ENCODE results near the gene DCDC2C.

The DCDC2C gene

DNA sequence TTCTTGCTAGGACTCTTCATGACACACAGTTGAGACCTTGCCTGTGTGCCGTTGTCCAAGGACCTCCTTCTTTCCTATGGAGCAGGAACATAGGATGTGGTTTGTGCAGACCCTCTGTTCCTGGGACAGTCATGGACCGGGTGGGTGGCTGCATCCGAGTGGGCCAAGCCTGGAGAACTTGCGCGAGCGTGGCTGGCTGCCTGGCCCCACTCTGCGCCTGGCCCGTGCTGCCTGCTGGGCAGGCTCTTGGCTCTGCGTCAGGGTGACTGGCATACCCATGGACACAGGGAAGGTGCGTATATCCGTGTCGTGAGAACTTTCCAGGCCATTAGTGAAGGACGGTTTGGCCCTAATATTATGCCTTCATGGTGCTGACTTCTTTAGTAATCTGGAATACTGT is 68.2 kb downstream of the DCDC2C start:
- Mint-ChIP-seq H3K9me3 (peaks cover 3% of the 10 kb centered on the region), H3K36me3 (ENCODE audit: low read depth) (no peaks in the 10 kb centered on the region), H3K4me3 (no peak overlapping the region), H3K27me3 (ENCODE audit: low read depth) (peaks cover under 1% of the 10 kb centered on the region), H3K4me1 (ENCODE audit: low read depth) (no peaks in the 10 kb centered on the region), H3K27ac (no peak overlapping the region)
- no peak for DNase-seq (ENCODE audit: low spot score)

DNA sequence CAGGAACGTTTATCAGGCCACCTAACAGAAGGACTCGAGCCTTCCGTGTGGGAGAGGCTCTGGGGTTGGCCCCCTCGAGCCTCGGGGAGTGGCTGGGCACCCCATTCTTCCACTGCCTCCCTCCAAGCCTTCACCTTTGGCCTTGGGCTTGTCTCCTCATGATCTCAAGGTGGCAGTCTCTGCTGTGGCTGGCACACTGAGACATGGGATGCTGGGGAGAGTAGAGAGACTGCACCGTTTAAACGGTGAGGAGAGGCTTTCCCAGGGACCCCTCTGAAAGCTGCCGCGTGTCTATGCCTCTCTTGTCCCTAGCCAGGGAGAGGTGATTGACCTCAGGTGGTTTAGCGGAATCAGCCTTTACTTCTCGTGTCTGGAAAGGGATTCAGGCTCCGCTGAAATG is 71.0 kb downstream of the DCDC2C start:
- H3K27me3 Mint-ChIP-seq (ENCODE audit: low read depth) = peaks cover 14% of the 10 kb centered on the region
- peaks cover 2% of the 10 kb centered on the region for H3K4me1 Mint-ChIP-seq (ENCODE audit: low read depth)
- no peaks in the 10 kb centered on the region for H3K36me3 Mint-ChIP-seq (ENCODE audit: low read depth)
- H3K9me3 Mint-ChIP-seq = peaks cover 3% of the 10 kb centered on the region
- H3K4me3 Mint-ChIP-seq = no peak overlapping the region
- H3K27ac Mint-ChIP-seq = no peak overlapping the region
- DNase-seq (ENCODE audit: low spot score) = no peak

DNA sequence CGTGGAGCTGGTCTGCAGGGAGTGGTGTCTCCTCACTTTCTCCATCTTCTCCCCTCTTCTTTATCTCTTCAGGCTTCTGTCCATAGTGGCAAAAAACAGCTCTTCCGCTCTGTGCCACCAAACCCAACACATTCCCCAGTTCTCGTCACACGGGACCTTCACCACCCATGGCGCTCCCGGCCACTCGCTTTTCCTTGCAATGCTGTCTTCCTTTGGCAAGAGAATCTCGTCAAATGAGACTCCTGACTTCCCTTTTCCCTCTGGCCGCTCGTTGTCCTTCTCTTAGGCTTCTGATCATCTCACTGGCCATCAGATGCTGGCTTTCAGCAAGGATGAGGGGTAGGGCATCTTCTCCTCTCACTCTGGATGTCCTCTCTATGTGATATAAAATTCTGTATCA is 72.9 kb downstream of the DCDC2C start:
- peaks cover 14% of the 10 kb centered on the region for H3K27me3 Mint-ChIP-seq (ENCODE audit: low read depth)

DNA sequence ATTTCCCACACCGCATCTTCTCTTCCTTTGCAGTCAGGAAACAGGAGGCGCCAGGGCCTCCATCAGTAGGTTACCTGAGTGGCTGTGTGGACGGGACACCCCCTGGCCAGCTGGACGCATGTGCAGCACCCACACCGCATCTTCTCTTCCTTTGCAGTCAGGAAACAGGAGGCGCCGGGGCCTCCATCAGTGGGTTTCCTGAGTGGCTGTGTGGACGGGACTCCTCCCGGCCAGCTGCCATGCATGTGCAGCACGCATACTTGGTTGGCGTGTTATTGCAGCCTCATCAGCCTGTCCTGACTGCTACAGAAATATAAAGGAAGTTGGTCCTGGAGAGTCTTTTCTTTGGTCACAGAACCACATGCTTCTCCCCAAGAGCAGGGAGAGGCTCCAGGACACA is 74.6 kb downstream of the DCDC2C start:
- no peak for DNase-seq (ENCODE audit: low spot score)
- Mint-ChIP-seq H3K27ac (no peak overlapping the region), H3K27me3 (ENCODE audit: low read depth) (peaks cover 16% of the 10 kb centered on the region), H3K9me3 (peaks cover 3% of the 10 kb centered on the region), H3K36me3 (ENCODE audit: low read depth) (no peaks in the 10 kb centered on the region), H3K4me1 (ENCODE audit: low read depth) (peaks cover 7% of the 10 kb centered on the region), H3K4me3 (no peak overlapping the region)

More for the DNA sequence above, 72.9 kb downstream of the DCDC2C start:
- Mint-ChIP-seq H3K9me3 (peaks cover 3% of the 10 kb centered on the region), H3K4me3 (no peak overlapping the region), H3K36me3 (ENCODE audit: low read depth) (no peaks in the 10 kb centered on the region), H3K4me1 (ENCODE audit: low read depth) (peaks cover 7% of the 10 kb centered on the region), H3K27ac (no peak overlapping the region)
- DNase-seq (ENCODE audit: low spot score) = no peak

DNA sequence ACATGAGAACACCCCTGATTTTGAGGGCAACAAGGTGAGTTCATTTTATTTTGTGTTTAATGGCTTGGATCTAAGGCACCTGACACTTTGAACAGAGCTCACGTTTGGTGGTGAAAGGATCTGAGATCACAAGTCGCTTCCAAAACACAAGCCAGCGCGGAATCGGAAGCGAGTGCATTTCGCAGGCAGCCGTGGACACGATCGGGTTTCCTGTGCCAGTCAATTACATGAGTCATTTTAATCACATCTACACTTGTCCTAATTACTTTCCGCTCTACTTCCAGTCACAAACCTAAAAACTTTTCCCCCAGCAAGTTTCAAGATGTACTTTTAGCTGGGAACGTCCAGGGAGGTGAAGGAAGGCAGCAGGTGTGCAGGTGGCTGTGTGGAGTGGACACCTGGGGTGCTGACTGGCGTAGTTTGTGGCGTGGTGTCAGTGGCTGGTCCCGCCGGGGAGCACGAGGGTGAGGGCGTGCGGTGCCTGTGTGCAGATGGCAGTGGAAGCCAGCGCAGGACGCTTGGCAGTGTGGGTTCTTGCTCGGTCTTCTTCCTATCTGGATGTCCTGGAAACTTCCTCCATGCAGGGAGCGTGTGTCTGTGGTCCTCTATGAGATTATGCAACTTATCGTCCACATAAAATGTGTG is 75.6 kb downstream of the DCDC2C start:
- DNase-seq (ENCODE audit: low spot score) = no peak
- Mint-ChIP-seq H3K4me3 (no peak overlapping the region), H3K4me1 (ENCODE audit: low read depth) (peaks cover 7% of the 10 kb centered on the region), H3K9me3 (peaks cover 3% of the 10 kb centered on the region), H3K27ac (no peak overlapping the region), H3K36me3 (ENCODE audit: low read depth) (no peaks in the 10 kb centered on the region), H3K27me3 (ENCODE audit: low read depth) (peaks cover 16% of the 10 kb centered on the region)

DNA sequence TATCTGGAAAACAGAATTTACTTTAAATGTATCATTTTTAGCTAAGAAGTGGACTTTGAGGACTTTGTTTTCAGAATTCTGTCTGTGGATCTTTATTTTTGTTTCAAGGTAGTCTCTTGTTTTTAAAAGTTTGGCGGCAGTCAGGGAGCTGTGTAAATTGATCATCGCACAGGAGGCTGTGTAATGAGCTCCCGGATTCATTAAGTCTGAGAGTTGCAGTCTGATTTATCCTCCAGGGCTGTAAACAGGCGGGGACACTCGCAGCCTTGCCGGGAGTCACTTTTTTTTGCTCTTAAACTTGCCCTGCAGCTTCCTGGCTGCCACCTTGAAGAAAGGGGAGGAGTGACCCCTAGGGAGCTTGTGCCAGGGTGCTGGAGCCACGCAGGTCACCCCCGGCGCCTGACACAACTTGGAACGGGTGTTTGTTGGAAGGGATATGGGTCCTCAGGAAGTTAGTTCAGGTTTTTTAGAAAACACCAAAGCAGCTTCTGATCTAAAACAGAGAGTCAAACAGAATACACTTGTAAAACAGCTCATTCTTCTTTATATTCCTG is 76.2 kb downstream of the DCDC2C start:
- Mint-ChIP-seq H3K36me3 (ENCODE audit: low read depth) (no peaks in the 10 kb centered on the region), H3K27ac (no peak overlapping the region), H3K27me3 (ENCODE audit: low read depth) (peaks cover 16% of the 10 kb centered on the region), H3K4me3 (no peak overlapping the region), H3K4me1 (ENCODE audit: low read depth) (peaks cover 7% of the 10 kb centered on the region), H3K9me3 (peaks cover 3% of the 10 kb centered on the region)
- DNase-seq (ENCODE audit: low spot score) = no peak

DNA sequence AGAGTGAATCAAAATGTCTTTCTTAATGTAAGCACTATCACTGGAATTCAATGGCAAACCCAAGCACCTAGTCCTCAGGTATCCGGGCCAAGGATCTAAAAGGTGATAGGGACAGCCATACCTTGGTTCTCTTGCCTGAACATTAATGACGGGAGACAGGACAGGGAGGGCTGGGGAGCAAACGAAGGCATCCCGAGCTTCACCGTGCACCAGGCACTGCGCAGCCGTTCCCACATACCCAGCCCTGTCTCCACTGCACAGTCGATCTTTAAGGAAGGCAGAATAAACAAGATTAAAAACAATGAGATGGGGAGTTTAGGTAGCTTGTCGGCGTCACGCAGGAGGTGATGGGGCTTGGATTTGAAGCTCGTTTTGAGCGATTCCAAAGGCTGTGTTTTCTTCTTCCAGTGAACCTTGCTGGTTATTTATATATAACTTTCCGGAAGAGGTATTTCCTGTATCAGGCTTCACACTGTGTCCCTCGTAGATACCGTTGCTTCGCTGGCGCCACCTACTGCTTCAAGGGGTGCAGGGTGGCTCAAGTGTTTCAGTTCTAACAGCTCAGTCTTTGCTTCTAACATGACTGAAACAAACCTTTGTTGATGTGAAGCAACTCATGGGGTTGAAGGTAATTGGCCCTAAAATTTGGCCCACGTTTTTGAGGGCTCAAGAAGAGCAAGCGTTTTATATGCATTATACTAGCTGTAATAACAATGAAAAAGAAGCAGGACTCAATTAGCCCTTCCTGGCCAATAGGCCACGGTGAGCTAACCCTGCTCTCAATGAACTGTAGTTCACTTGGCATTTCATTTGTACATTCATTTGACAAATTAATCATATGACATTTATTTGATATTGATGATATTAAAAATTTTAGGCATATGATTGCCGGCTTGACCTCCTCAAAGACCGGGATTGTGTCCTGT is 77.4 kb downstream of the DCDC2C start:
- Mint-ChIP-seq H3K27ac (peak overlapping the region; percentile 9), H3K4me1 (ENCODE audit: low read depth) (peaks cover 7% of the 10 kb centered on the region), H3K27me3 (ENCODE audit: low read depth) (peaks cover 16% of the 10 kb centered on the region), H3K9me3 (peaks cover 3% of the 10 kb centered on the region), H3K36me3 (ENCODE audit: low read depth) (no peaks in the 10 kb centered on the region), H3K4me3 (peak overlapping the region; percentile 44)
- DNase-seq (ENCODE audit: low spot score) = peak; percentile 56

DNA sequence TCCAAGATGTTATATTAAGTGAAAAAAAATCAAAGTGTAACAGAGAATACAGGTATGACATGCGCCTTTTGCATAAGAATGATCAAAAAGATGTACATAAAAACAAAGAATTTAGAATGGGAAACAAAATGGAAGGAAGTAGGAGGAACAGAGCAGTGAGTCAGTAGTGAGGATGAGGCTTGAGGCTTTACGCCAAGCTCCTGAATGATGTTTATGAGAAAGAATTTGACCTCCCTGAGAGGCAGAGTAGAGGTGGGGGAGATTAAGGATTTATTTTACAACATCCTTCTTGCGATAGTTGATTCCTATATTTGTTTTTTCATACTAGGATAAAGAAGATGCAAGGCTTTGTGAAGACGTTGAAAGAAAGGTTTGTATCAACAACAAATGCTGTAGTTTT is 81.4 kb downstream of the DCDC2C start:
- no peak overlapping the region for H3K4me3 Mint-ChIP-seq
- H3K9me3 Mint-ChIP-seq = no peaks in the 10 kb centered on the region
- H3K36me3 Mint-ChIP-seq (ENCODE audit: low read depth) = no peaks in the 10 kb centered on the region
- H3K27me3 Mint-ChIP-seq (ENCODE audit: low read depth) = peaks cover 2% of the 10 kb centered on the region
- H3K4me1 Mint-ChIP-seq (ENCODE audit: low read depth) = peaks cover 4% of the 10 kb centered on the region
- H3K27ac Mint-ChIP-seq = no peak overlapping the region
- no peak for DNase-seq (ENCODE audit: low spot score)

DNA sequence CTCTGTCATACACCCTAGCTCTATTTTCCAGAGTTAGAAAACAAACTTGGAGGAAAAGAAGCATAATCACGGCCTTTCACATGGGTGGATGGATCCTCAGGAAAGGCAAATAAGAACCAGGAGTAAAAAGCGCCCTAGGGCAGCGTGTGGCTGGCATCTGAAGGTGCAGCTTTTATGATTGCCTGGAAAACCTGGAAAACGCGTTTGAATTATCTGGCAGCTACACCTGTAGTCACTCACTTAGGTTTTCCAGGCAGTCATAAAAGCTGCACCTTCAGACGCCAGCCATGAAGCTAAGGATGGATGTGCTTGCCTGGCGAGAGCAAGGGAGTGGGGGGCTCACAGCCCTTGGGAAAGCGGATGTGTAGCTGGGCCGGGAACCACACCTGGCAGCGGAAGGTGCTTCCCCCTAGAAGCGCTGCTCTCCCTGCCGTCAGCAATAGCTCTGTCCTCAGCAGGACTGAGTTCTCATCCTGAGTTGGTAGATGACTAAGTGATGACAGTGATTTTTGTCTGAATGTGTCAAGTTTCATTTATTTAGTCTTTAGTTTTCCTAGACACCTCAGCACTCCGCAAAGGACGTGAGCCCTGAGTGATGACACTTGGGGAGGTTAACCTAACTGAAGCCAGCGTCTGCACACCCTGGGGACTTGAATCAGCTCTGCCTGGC is 82.0 kb downstream of the DCDC2C start:
- Mint-ChIP-seq H3K4me1 (ENCODE audit: low read depth) (peaks cover 3% of the 10 kb centered on the region), H3K27ac (no peak overlapping the region), H3K36me3 (ENCODE audit: low read depth) (no peaks in the 10 kb centered on the region), H3K27me3 (ENCODE audit: low read depth) (peaks cover 2% of the 10 kb centered on the region), H3K9me3 (no peaks in the 10 kb centered on the region), H3K4me3 (no peak overlapping the region)
- no peak for DNase-seq (ENCODE audit: low spot score)

DNA sequence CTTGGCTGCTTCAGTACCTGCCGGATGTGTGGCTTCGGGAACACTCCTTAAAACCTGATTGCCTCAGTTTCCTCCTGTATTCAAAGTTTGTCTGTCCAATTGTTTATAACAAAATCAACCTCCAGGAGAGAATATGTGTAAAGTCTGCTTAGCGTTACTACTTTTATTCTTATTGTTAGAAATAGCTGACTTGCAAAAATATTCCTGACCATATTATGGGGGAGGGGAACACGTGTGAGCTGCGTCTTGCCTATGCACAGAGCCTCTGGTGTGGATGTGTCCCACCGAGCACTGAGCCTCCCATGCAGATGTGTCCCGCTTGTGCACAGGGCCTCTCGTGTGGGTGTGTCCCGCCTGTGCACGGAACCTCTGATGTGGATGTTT is 82.5 kb downstream of the DCDC2C start:
- no peaks in the 10 kb centered on the region for H3K9me3 Mint-ChIP-seq
- DNase-seq (ENCODE audit: low spot score) = no peak
- H3K27ac Mint-ChIP-seq = no peak overlapping the region
- no peaks in the 10 kb centered on the region for H3K4me1 Mint-ChIP-seq (ENCODE audit: low read depth)
- H3K27me3 Mint-ChIP-seq (ENCODE audit: low read depth) = peaks cover 2% of the 10 kb centered on the region
- no peak overlapping the region for H3K4me3 Mint-ChIP-seq
- H3K36me3 Mint-ChIP-seq (ENCODE audit: low read depth) = no peaks in the 10 kb centered on the region

DNA sequence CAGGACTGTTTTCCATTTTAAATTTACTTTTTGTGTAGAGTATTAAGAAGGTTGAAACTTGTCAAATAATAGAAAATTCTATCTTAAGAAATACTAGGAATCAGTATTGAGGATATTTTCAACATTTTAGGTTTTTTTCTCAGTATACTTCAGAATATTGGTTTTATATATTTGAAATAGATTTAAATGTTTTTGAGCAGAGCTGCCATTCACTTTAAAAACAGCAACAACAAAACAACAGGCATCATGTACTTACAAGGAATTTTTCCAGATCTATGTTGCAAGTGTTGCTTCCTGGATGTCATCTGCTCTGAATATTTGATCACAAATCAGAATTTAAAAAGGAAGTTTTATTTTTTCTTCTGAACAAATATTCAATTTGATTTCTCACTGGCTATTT is 84.4 kb downstream of the DCDC2C start:
- no peak overlapping the region for H3K4me3 Mint-ChIP-seq
- H3K4me1 Mint-ChIP-seq (ENCODE audit: low read depth) = no peaks in the 10 kb centered on the region
- H3K36me3 Mint-ChIP-seq (ENCODE audit: low read depth) = no peaks in the 10 kb centered on the region
- H3K27ac Mint-ChIP-seq = no peak overlapping the region
- no peak for DNase-seq (ENCODE audit: low spot score)
- H3K27me3 Mint-ChIP-seq (ENCODE audit: low read depth) = no peaks in the 10 kb centered on the region
- H3K9me3 Mint-ChIP-seq = no peaks in the 10 kb centered on the region

DNA sequence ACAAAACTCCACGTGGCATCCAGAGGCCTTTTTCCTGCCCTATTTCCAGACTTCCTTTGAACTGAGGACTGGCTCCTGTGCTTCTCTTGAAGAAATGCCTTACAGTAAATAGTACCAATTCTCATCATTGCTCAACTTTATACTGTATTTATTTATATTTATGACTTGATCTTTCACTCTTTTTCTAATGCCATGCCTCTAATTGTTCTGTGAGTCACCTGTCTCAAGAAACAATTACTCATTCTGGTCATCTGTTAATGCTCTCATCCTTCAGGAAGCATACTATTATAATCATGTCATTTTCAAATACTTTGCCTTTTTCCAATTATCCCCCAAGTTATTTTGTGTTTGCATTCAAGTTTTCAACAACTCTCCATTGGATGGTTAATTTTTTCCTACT is 85.9 kb downstream of the DCDC2C start:
- DNase-seq (ENCODE audit: low spot score) = no peak
- H3K27me3 Mint-ChIP-seq (ENCODE audit: low read depth) = no peaks in the 10 kb centered on the region
- H3K4me3 Mint-ChIP-seq = no peak overlapping the region
- H3K36me3 Mint-ChIP-seq (ENCODE audit: low read depth) = no peaks in the 10 kb centered on the region
- H3K9me3 Mint-ChIP-seq = no peaks in the 10 kb centered on the region
- H3K4me1 Mint-ChIP-seq (ENCODE audit: low read depth) = no peaks in the 10 kb centered on the region
- H3K27ac Mint-ChIP-seq = no peak overlapping the region

DNA sequence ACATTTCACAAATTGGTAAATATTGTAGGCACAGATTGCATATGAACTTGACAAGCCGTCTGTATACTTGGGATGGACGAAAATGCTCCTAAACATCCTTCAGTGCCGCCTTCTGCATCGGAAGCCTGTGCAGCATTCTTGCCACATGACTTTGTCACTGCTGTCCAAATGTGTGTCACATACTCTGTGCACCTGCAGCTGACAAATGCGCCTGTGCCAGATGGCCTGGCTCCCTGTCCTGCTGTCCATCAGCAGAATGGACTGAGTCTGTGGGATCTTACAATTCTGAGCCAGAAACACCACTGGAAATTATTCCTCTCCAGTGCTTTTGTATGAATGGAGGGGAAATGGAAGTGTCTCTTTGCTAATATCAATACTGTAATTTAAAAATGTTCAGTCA is 89.9 kb downstream of the DCDC2C start:
- Mint-ChIP-seq H3K36me3 (ENCODE audit: low read depth) (no peaks in the 10 kb centered on the region), H3K27me3 (ENCODE audit: low read depth) (no peaks in the 10 kb centered on the region), H3K4me3 (no peak overlapping the region), H3K27ac (no peak overlapping the region), H3K4me1 (ENCODE audit: low read depth) (no peaks in the 10 kb centered on the region), H3K9me3 (no peaks in the 10 kb centered on the region)
- no peak for DNase-seq (ENCODE audit: low spot score)

DNA sequence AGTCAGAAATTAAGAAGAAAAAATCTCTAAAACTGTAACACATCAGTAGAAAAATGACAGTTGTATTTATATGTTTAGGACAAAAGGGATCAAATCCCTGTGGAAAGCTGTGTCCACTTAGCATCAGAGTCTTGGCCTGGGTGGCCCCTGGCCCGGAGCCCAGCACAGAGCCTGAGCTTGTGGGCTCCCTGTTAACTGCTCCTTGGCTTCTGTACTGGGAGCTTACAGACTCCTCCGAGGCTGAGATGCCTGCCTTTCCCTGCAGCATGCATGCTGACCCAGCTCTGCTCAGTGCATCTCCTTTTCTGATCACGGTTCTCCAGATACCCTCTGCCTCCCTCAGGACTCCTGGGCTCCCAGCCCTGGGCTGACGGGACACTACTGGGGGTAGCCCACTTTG is 98.1 kb downstream of the DCDC2C start:
- H3K27ac Mint-ChIP-seq = no peak overlapping the region
- H3K4me1 Mint-ChIP-seq (ENCODE audit: low read depth) = no peaks in the 10 kb centered on the region

More for the DNA sequence above, 98.1 kb downstream of the DCDC2C start:
- no peak for DNase-seq (ENCODE audit: low spot score)
- Mint-ChIP-seq H3K9me3 (no peaks in the 10 kb centered on the region), H3K27me3 (ENCODE audit: low read depth) (no peaks in the 10 kb centered on the region), H3K4me3 (no peak overlapping the region), H3K36me3 (ENCODE audit: low read depth) (no peaks in the 10 kb centered on the region)

Measured in T-helper 2 cell treated with Interferon-gamma antibody and Interleukin-4, amounts not matched to agents 5 μg/mL and 100 μg/mL, for 36 hours (primary cell).